Stimulated activated naive CD8-positive, alpha-beta T cell treated with anti-CD3 and anti-CD28 coated beads, Interleukin-15, amount 100 ng/mL, for 72 hours (primary cell): ENCODE data around the gene ZNF227.

Experiments
- ATAC-seq: fragments of 150-1000 bp; cut with Tn5 transposase; 2 replicates; pipeline ENCODE4 v1.10.0; 2021; ENCODE audit warnings: mild to moderate bottlenecking, moderate library complexity
- DNase-seq, 2 donors: peaks; one replicate each; pipeline ENCODE4 v3.0.0; 2021 to 2022
- H3K27ac Mint-ChIP-seq, 2 donors: one replicate each; pipeline ENCODE4 v1.8.0; 2022; ENCODE audit warnings: mild to moderate bottlenecking in 2 of 2, mixed read lengths in 2 of 2, moderate library complexity in 2 of 2
- H3K27me3 Mint-ChIP-seq: one replicate; pipeline ENCODE4 v1.8.0; 2022; ENCODE audit warnings: mixed read lengths
- H3K4me1 Mint-ChIP-seq: one replicate; pipeline ENCODE4 v1.8.0; 2022; ENCODE audit warnings: mild to moderate bottlenecking, mixed read lengths
- H3K4me3 Mint-ChIP-seq, 2 donors: one replicate each; pipeline ENCODE4 v1.8.0; 2022; ENCODE audit warnings: mild to moderate bottlenecking in 2 of 2, mixed read lengths in 2 of 2, moderate library complexity in 1 of 2
- H3K9me3 Mint-ChIP-seq, 2 donors: one replicate each; pipeline ENCODE4 v1.8.0; 2022; ENCODE audit warnings: mixed read lengths in 2 of 2

Gene ZNF227

GRCh38 chr19:44260695-44261446, 48.5 kb downstream of the ZNF227 start:
- H3K4me1 Mint-ChIP-seq: peaks cover 13% of the 10 kb centered on the region

GRCh38 chr19:44277331-44277730, 65.0 kb downstream of the ZNF227 start:
- Mint-ChIP-seq H3K27ac (no peak overlapping the region), H3K9me3 (peaks cover 50 to 70% of the 10 kb centered on the region in 2 donors), H3K27me3 (no peaks in the 10 kb centered on the region), H3K4me1 (no peaks in the 10 kb centered on the region), H3K4me3 (no peak overlapping the region)
- no peak for DNase-seq
- ATAC-seq: no peak

More at GRCh38 chr19:44260695-44261446, 48.5 kb downstream of the ZNF227 start:
- peak overlapping the region; percentile 76 to 82 for H3K4me3 Mint-ChIP-seq
- DNase-seq (no peak), ATAC-seq (no peak)
- peaks cover 51 to 75% of the 10 kb centered on the region in 2 donors for H3K9me3 Mint-ChIP-seq
- no peaks in the 10 kb centered on the region for H3K27me3 Mint-ChIP-seq
- no peak overlapping the region for H3K27ac Mint-ChIP-seq

GRCh38 chr19:44278181-44278690, 65.9 kb downstream of the ZNF227 start:
- Mint-ChIP-seq H3K4me1 (no peaks in the 10 kb centered on the region), H3K27ac (no peak overlapping the region), H3K4me3 (no peak overlapping the region), H3K9me3 (peaks cover 48 to 70% of the 10 kb centered on the region in 2 donors), H3K27me3 (no peaks in the 10 kb centered on the region)
- no peak for DNase-seq
- no peak for ATAC-seq

- H3K27ac Mint-ChIP-seq: no peak overlapping the region
- DNase-seq (no peak), ATAC-seq (no peak)
- no peaks in the 10 kb centered on the region for H3K4me1 Mint-ChIP-seq
- peaks cover 53 to 80% of the 10 kb centered on the region in 2 donors for H3K9me3 Mint-ChIP-seq
- H3K27me3 Mint-ChIP-seq: no peaks in the 10 kb centered on the region
- H3K4me3 Mint-ChIP-seq: no peak overlapping the region
These were observed 68.6 kb downstream of the ZNF227 start for GRCh38 chr19:44280916-44281315.

- no peak for DNase-seq
- ATAC-seq: no peak
- H3K4me1 Mint-ChIP-seq: no peaks in the 10 kb centered on the region
- H3K27ac Mint-ChIP-seq: no peak overlapping the region
- no peak overlapping the region for H3K4me3 Mint-ChIP-seq
- peaks cover 47 to 73% of the 10 kb centered on the region in 2 donors for H3K9me3 Mint-ChIP-seq
- no peaks in the 10 kb centered on the region for H3K27me3 Mint-ChIP-seq
These were observed 70.5 kb downstream of the ZNF227 start for GRCh38 chr19:44282846-44283245.

- no peak for DNase-seq
- no peak for ATAC-seq
- Mint-ChIP-seq H3K27me3 (no peaks in the 10 kb centered on the region), H3K9me3 (peaks cover 46 to 77% of the 10 kb centered on the region in 2 donors), H3K4me3 (no peak overlapping the region), H3K4me1 (no peaks in the 10 kb centered on the region), H3K27ac (no peak overlapping the region)
These were observed 72.6 kb downstream of the ZNF227 start for GRCh38 chr19:44284968-44285367.
